ENCODE measurements around the gene FXYD1. TPM values are rescaled to one million over a fixed set of nuclear protein-coding genes. Genes with fewer than 3 reads are reported as not detected.

Gene FXYD1
- total and polyA plus RNA-seq, 8 donors = 7.5 to 193 (median 24.0) TPM; not detected in 1

DNA sequence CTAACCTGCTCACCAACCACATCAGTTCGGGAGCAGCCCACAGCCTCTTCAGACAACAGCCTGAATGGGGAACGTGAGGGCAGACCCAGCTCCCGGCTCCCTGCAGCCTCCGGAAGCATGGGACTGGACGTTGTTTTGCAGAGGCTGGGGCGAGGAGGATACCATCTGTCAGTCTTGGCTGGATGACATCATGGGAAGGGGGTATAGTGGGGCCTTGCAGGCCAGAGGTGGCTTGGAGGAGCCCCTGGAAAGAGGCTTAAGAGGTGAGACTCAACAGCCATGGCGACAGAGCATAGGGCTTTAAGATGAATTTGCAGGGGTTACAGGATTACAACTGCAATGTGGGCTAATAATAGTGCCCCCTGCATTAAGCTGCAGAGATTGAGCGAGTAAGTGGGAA is 21.5 kb upstream of the FXYD1 start:
- H3K9me3 ChIP-seq = no peaks in the 10 kb centered on the region
- TF ChIP-seq POLR2A (IDR thresholded peaks at IDR 0.05) = no peak
- TF ChIP-seq POLR2AphosphoS5 (IDR thresholded peaks at IDR 0.05) = no peak
- TF ChIP-seq, protein P1, sequence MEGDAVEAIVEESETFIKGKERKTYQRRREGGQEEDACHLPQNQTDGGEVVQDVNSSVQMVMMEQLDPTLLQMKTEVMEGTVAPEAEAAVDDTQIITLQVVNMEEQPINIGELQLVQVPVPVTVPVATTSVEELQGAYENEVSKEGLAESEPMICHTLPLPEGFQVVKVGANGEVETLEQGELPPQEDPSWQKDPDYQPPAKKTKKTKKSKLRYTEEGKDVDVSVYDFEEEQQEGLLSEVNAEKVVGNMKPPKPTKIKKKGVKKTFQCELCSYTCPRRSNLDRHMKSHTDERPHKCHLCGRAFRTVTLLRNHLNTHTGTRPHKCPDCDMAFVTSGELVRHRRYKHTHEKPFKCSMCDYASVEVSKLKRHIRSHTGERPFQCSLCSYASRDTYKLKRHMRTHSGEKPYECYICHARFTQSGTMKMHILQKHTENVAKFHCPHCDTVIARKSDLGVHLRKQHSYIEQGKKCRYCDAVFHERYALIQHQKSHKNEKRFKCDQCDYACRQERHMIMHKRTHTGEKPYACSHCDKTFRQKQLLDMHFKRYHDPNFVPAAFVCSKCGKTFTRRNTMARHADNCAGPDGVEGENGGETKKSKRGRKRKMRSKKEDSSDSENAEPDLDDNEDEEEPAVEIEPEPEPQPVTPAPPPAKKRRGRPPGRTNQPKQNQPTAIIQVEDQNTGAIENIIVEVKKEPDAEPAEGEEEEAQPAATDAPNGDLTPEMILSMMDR (IDR thresholded peaks at IDR 0.05) = no peak
- no peak for TF ChIP-seq EP300 (IDR thresholded peaks at IDR 0.05)
- intact Hi-C loops (cut with DNase I; ENCODE audit: low total_unique reads) = no loop called here
- H3K4me1 ChIP-seq = peaks cover 20 to 62% (median 34%) of the 10 kb centered on the region in 4 donors
- H3K4me3 ChIP-seq = peak overlapping the region; percentile 42 to 59 (median 50)
- peaks cover 0 to 12% (median 3%) of the 10 kb centered on the region in 4 donors for H3K36me3 ChIP-seq
- no peaks in the 10 kb centered on the region for H3K27me3 ChIP-seq
- DNase-seq = peak in 1 of 2 donors; percentile 53
- peak overlapping the region; percentile 87 to 95 (median 88) for H3K27ac ChIP-seq
- 15 to 52% (median 41%) methylated on average over 8 of the region's 8 CpGs for WGBS, 5 donors

DNA sequence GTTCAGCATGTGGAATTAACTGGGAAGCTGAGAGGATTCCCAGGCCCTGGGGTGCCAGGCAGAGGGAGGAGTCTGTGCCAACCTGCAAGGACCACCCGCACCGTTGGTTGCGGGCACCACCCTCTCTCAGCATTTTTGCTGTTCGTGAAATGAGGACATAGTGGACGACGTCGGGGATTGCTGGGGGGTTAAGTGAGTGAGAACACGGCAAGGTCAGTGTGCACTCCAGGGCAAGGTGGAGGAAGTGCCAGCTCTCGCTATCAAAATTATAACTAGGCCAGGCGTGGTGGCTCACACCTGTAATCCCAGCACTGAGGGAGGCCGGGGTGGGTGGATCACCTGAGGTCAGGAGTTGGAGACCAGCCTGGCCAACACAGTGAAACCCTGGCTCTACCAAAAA is 20.8 kb upstream of the FXYD1 start:
- H3K27me3 ChIP-seq = no peaks in the 10 kb centered on the region
- peak overlapping the region; percentile 87 to 95 (median 88) for H3K27ac ChIP-seq
- H3K4me3 ChIP-seq = peak overlapping the region; percentile 24 to 59 (median 49)
- H3K4me1 ChIP-seq = peaks cover 26 to 69% (median 41%) of the 10 kb centered on the region in 4 donors
- intact Hi-C loops (cut with DNase I; ENCODE audit: low total_unique reads) = no loop called here
- WGBS, 5 donors = 26 to 43% (median 39%) methylated on average over 11 of the region's 11 CpGs
- peaks cover 0 to 17% (median 5%) of the 10 kb centered on the region in 4 donors for H3K36me3 ChIP-seq
- TF ChIP-seq, protein P1 (IDR thresholded peaks at IDR 0.05) = no peak
- peak in 2 of 3 donors; percentile 14 to 24 for TF ChIP-seq POLR2AphosphoS5 (IDR thresholded peaks at IDR 0.05)
- H3K9me3 ChIP-seq = no peaks in the 10 kb centered on the region
- DNase-seq = peak; percentile 61 to 74

DNA sequence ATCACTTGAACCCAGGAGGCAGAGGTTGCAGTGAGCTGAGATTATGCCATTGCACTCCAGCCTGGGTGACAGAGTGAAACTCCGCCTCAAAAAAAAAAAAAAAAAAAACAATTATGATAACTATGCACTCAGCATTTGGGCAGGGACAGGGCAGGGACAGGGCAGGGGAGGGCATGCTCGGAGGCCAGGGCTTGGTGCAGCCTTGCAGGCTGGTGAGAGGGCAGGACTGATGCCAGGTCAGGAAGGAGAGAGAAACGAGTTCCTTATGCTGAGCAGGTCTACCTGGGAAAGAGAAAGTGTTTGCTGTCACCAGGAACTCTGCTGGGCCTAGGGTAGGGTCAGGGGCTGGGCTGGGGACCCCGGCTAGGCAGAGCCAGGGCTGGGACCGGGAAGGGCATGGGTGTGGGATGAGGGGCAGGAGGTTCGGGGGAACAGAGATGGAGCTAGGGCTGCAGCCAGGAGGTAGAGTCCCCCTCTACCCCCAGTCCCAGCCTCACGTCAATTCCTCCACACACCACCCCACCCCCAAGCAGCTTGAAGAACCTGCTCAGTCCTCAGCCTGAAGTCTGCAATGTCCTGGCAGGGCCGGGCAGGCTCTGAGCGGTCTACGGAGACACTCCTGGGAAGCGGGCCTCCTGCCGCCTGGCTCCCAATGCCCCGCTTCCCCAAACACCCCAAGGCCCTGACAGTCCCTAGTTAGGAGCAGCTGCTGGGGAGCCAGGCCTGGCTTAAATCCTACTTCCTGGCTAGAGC is 20.2 kb upstream of the FXYD1 start:
- peak; percentile 48 to 71 for DNase-seq
- Histone ChIP-seq H3K4me1 (peaks cover 29 to 72% (median 48%) of the 10 kb centered on the region in 4 donors), H3K36me3 (peaks cover 0 to 17% (median 5%) of the 10 kb centered on the region in 4 donors), H3K27ac (peak overlapping the region; percentile 87 to 95 (median 88)), H3K27me3 (no peaks in the 10 kb centered on the region), H3K9me3 (no peaks in the 10 kb centered on the region), H3K4me3 (peak overlapping the region; percentile 24 to 59 (median 49))
- TF ChIP-seq EP300 (IDR thresholded peaks at IDR 0.05) (no peak), POLR2AphosphoS5 (IDR thresholded peaks at IDR 0.05) (peak in 1 of 3 donors; percentile 50)
- intact Hi-C loops (cut with DNase I; ENCODE audit: low total_unique reads) = no loop called here
- WGBS, 5 donors = 24 to 57% (median 53%) methylated on average over 7 to 13 of the region's 13 CpGs

DNA sequence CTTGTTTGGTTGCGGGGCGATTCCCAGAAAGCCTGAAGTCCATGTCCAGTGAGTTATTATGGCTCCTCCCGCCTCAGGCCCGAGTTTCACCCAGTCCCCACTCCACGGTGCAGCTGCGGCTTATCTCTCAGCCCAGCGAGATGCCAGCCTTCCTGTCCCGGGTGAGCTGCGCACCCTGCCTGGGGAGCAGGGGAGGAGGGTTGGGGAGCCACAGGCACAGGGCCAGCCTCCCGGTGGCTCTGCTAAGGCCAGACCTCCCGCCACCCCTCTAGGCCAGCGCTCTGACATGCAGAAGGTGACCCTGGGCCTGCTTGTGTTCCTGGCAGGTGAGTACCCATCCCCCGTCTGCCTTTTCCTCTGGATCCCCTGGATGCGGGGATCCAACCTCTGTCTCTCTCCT is 19.5 kb upstream of the FXYD1 start:
- peaks cover 0 to 17% (median 5%) of the 10 kb centered on the region in 4 donors for H3K36me3 ChIP-seq
- H3K9me3 ChIP-seq = no peaks in the 10 kb centered on the region
- 26 to 65% (median 43%) methylated on average over 14 of the region's 14 CpGs for WGBS, 5 donors
- intact Hi-C loops (cut with DNase I; ENCODE audit: low total_unique reads) = no loop called here
- peaks cover 36 to 72% (median 54%) of the 10 kb centered on the region in 4 donors for H3K4me1 ChIP-seq
- peak overlapping the region; percentile 24 to 59 (median 49) for H3K4me3 ChIP-seq
- peak in 1 of 2 donors; percentile 49 for DNase-seq
- H3K27me3 ChIP-seq = no peaks in the 10 kb centered on the region
- TF ChIP-seq POLR2A (IDR thresholded peaks at IDR 0.05) (no peak), EP300 (IDR thresholded peaks at IDR 0.05) (no peak), POLR2AphosphoS5 (IDR thresholded peaks at IDR 0.05) (peak in 1 of 3 donors; percentile 11)
- TF ChIP-seq, protein P1 (IDR thresholded peaks at IDR 0.05) = no peak
- peak overlapping the region; percentile 87 to 95 (median 88) for H3K27ac ChIP-seq
